Astrocyte (in vitro differentiated cells and primary cell): ENCODE data around the gene BCL2. TPM values are rescaled to one million over a fixed set of nuclear protein-coding genes. Genes with fewer than 3 reads are reported as not detected.

ENCODE experiments used
- DNase-seq: peaks from one replicate; pipeline ENCODE4 v3.0.0-alpha.2; 2010; ENCODE audit warnings: low read depth
- FAIRE-seq: peaks from 2 replicates; lab custom pipeline; 2011; peaks lifted over from hg19 to GRCh38; lab: Jason Lieb, UNC
- H2AFZ ChIP-seq: 2 replicates; pipeline ENCODE4 v1.6.0; 2012; ENCODE audit warnings: low read depth, low read length, inconsistent platforms
- H3K27ac ChIP-seq: 2 replicates; pipeline ENCODE4 v1.5.1; 2011; ENCODE audit warnings: low read depth, low read length, inconsistent platforms
- H3K27me3 ChIP-seq: 2 replicates; pipeline ENCODE4 v1.6.0; 2011; ENCODE audit warnings: low read length, inconsistent platforms; ENCODE audit not compliant: insufficient read depth
- H3K36me3 ChIP-seq: 2 replicates; pipeline ENCODE4 v1.5.1; 2011; ENCODE audit warnings: low read length, inconsistent platforms; ENCODE audit not compliant: insufficient read depth
- H3K4me1 ChIP-seq: 2 replicates; pipeline ENCODE4 v1.5.1; 2011; ENCODE audit warnings: low read length, inconsistent platforms; ENCODE audit not compliant: insufficient read depth
- H3K4me2 ChIP-seq: 2 replicates; pipeline ENCODE4 v1.6.0; 2012; ENCODE audit warnings: low read length, inconsistent platforms
- H3K4me3 ChIP-seq: 2 replicates; pipeline ENCODE4 v1.5.1; 2011; ENCODE audit warnings: low read depth, mild to moderate bottlenecking, low read length, inconsistent platforms; ENCODE audit not compliant: insufficient read depth
- H3K79me2 ChIP-seq: 2 replicates; pipeline ENCODE4 v1.6.0; 2012; ENCODE audit warnings: mild to moderate bottlenecking, low read length, inconsistent platforms; ENCODE audit not compliant: insufficient read depth
- H3K9ac ChIP-seq: 2 replicates; pipeline ENCODE4 v1.6.0; 2012; ENCODE audit warnings: mild to moderate bottlenecking, low read length, inconsistent platforms
- H3K9me3 ChIP-seq: 2 replicates; pipeline ENCODE4 v1.5.1; 2012; ENCODE audit warnings: low read depth, mild to moderate bottlenecking, low read length, inconsistent platforms; ENCODE audit not compliant: insufficient read depth
- H4K20me1 ChIP-seq: 2 replicates; pipeline ENCODE4 v1.6.0; 2012; ENCODE audit warnings: low read length, inconsistent platforms; ENCODE audit not compliant: insufficient read depth
- H3K27ac Mint-ChIP-seq: one replicate; pipeline ENCODE4 v1.8.0; 2021; ENCODE audit warnings: mild to moderate bottlenecking, mixed read lengths; ENCODE audit not compliant: unreplicated experiment
- H3K27me3 Mint-ChIP-seq: one replicate; pipeline ENCODE4 v1.8.0; 2021; ENCODE audit warnings: low read depth, mixed read lengths; ENCODE audit not compliant: unreplicated experiment
- H3K36me3 Mint-ChIP-seq: one replicate; pipeline ENCODE4 v1.8.0; 2021; ENCODE audit warnings: low read depth, mixed read lengths; ENCODE audit not compliant: unreplicated experiment
- H3K4me1 Mint-ChIP-seq: one replicate; pipeline ENCODE4 v1.8.0; 2021; ENCODE audit warnings: low read depth, mixed read lengths; ENCODE audit not compliant: unreplicated experiment
- H3K4me3 Mint-ChIP-seq: one replicate; pipeline ENCODE4 v1.8.0; 2021; ENCODE audit warnings: mild to moderate bottlenecking, moderate library complexity, mixed read lengths; ENCODE audit not compliant: unreplicated experiment
- H3K9me3 Mint-ChIP-seq: one replicate; pipeline ENCODE4 v1.8.0; 2021; ENCODE audit warnings: mild to moderate bottlenecking, mixed read lengths; ENCODE audit not compliant: unreplicated experiment
- CTCF ChIP-seq: IDR thresholded peaks from 2 replicates; pipeline ENCODE4 v1.5.1; 2011; ENCODE audit warnings: low read depth, mild to moderate bottlenecking, inconsistent platforms, low read length, moderate library complexity; ENCODE audit not compliant: insufficient read depth
- EZH2 ChIP-seq: IDR thresholded peaks from 2 replicates; pipeline ENCODE4 v1.6.1; 2012; ENCODE audit warnings: mild to moderate bottlenecking, low read length, inconsistent platforms; ENCODE audit not compliant: insufficient read depth
- total RNA-seq: library from RNA; stranded (reverse); gene quantifications from 2 replicates; pipeline ENCODE4 v1.2.1, GENCODE V29; 2021

The BCL2 gene
- total RNA-seq, 1 donor from 2014 or later, result 1.7 TPM

GRCh38 chr18:63155910-63156773 lies 163.4 kb downstream of the BCL2 start:
- Mint-ChIP-seq H3K4me1 (peaks cover 23% of the 10 kb centered on the region), H3K36me3 (no peaks in the 10 kb centered on the region), H3K4me3 (no peak overlapping the region), H3K27ac (peak overlapping the region; percentile 37), H3K27me3 (peaks cover 25% of the 10 kb centered on the region), H3K9me3 (peaks cover 4% of the 10 kb centered on the region)
- Histone ChIP-seq H3K4me3 (no peak overlapping the region), H3K9ac (no peak overlapping the region), H3K79me2 (no peaks in the 10 kb centered on the region), H3K27ac (no peak overlapping the region), H3K4me1 (peaks cover 2% of the 10 kb centered on the region), H3K9me3 (no peaks in the 10 kb centered on the region), H4K20me1 (no peaks in the 10 kb centered on the region), H3K36me3 (no peaks in the 10 kb centered on the region), H3K4me2 (no peak overlapping the region), H3K27me3 (peaks cover 2% of the 10 kb centered on the region), H2AFZ (no peak overlapping the region)
- FAIRE-seq, result no peak
- no peak for DNase-seq
- TF ChIP-seq CTCF, result no peak
- no peak for TF ChIP-seq EZH2

GRCh38 chr18:63155169-63155852 lies 164.3 kb downstream of the BCL2 start:
- Histone ChIP-seq H3K27ac (no peak overlapping the region), H3K36me3 (no peaks in the 10 kb centered on the region), H3K9ac (no peak overlapping the region), H4K20me1 (no peaks in the 10 kb centered on the region), H3K4me1 (no peaks in the 10 kb centered on the region), H2AFZ (no peak overlapping the region), H3K27me3 (peaks cover 2% of the 10 kb centered on the region), H3K4me3 (no peak overlapping the region), H3K4me2 (no peak overlapping the region), H3K9me3 (no peaks in the 10 kb centered on the region), H3K79me2 (no peaks in the 10 kb centered on the region)
- FAIRE-seq, result no peak
- no peak overlapping the region for H3K4me3 Mint-ChIP-seq
- no peak overlapping the region for H3K27ac Mint-ChIP-seq
- H3K4me1 Mint-ChIP-seq, result peaks cover 15% of the 10 kb centered on the region
- TF ChIP-seq EZH2, result no peak
- TF ChIP-seq CTCF, result peak; percentile 17
- no peak for DNase-seq
- H3K9me3 Mint-ChIP-seq, result peaks cover 4% of the 10 kb centered on the region
- H3K27me3 Mint-ChIP-seq, result peaks cover 27% of the 10 kb centered on the region
- H3K36me3 Mint-ChIP-seq, result no peaks in the 10 kb centered on the region
